GM23248 (cell line): Measurements from ENCODE around the gene VWC2.

ENCODE experiments used
- EZH2 ChIP-seq: fragments of 200-600 bp; sonication (generic); IDR thresholded peaks from 2 replicates; pipeline ENCODE4 v1.6.1; 2018; ENCODE audit warnings: antibody characterized with exemption, mild to moderate bottlenecking; ENCODE audit not compliant: insufficient read depth, poor library complexity, severe bottlenecking
- EZH2phosphoT487 ChIP-seq: fragments of 200-600 bp; sonication (generic); IDR thresholded peaks from 2 replicates; pipeline ENCODE4 v1.6.1; 2018; ENCODE audit warnings: antibody characterized with exemption, moderate library complexity, mild to moderate bottlenecking, low read depth; ENCODE audit not compliant: insufficient read depth

GRCh38 chr7:49928787-49929186 is 155.3 kb downstream of the VWC2 start:
- TF ChIP-seq EZH2phosphoT487 (no peak), EZH2 (no peak)
